HepG2 (cell line): ENCODE data around the gene MAPK14. TPM values are rescaled to one million over a fixed set of nuclear protein-coding genes. Genes with fewer than 3 reads are reported as not detected.

Source experiments
- GATA4 ChIP-seq: sonication (generic); IDR thresholded peaks from 2 replicates; pipeline ENCODE4 v1.6.1; 2016; ENCODE audit warnings: antibody characterized with exemption, low read depth, borderline replicate concordance
- HMGA1 ChIP-seq: sonication (generic); formaldehyde crosslinking; conservative IDR thresholded peaks from 2 replicates; pipeline ENCODE4 v1.4.0; 2020; ENCODE audit warnings: missing genetic modification reagents
- MIER2 ChIP-seq: IDR thresholded peaks from 2 replicates; pipeline ENCODE4 v1.6.1; 2016; ENCODE audit warnings: missing biosample characterization, missing genetic modification reagents
- NFATC3 ChIP-seq: sonication (generic); formaldehyde crosslinking; IDR thresholded peaks from 2 replicates; pipeline ENCODE4 v1.5.1; 2020; ENCODE audit warnings: mild to moderate bottlenecking, missing genetic modification reagents
- RCOR2 ChIP-seq: IDR thresholded peaks from 2 replicates; pipeline ENCODE4 v1.6.1; 2016; ENCODE audit warnings: missing biosample characterization, missing genetic modification reagents
- SCMH1 ChIP-seq: sonication (generic); formaldehyde crosslinking; IDR thresholded peaks from 2 replicates; pipeline ENCODE4 v1.9.0; 2021; ENCODE audit warnings: missing genetic modification reagents, mild to moderate bottlenecking, borderline replicate concordance
- SRSF1 ChIP-seq: fragments of 200-400 bp; formaldehyde crosslinking; optimal IDR thresholded peaks from 2 replicates; pipeline ENCODE3; 2017; ENCODE audit warnings: mild to moderate bottlenecking, low read depth, low read length, moderate library complexity
- TFDP1 ChIP-seq: IDR thresholded peaks from 2 replicates; pipeline ENCODE4 v1.6.1; 2016; ENCODE audit warnings: missing compliant biosample characterization, missing genetic modification reagents, borderline replicate concordance
- ZFP90 ChIP-seq: sonication (generic); formaldehyde crosslinking; IDR thresholded peaks from 2 replicates; pipeline ENCODE4 v1.8.0; 2022; ENCODE audit warnings: missing genetic modification reagents, mild to moderate bottlenecking, inconsistent platforms, borderline replicate concordance
- ZNF142 ChIP-seq: sonication (generic); formaldehyde crosslinking; IDR thresholded peaks from 2 replicates; pipeline ENCODE4 v1.4.0; 2020; ENCODE audit warnings: missing genetic modification reagents
- ZNF234 ChIP-seq: sonication (generic); formaldehyde crosslinking; conservative IDR thresholded peaks from 2 replicates; pipeline ENCODE4 v1.5.1; 2020; ENCODE audit warnings: mild to moderate bottlenecking, missing genetic modification reagents
- ZNF253 ChIP-seq: sonication (generic); formaldehyde crosslinking; IDR thresholded peaks from 2 replicates; pipeline ENCODE4 v1.8.0; 2022; ENCODE audit warnings: mild to moderate bottlenecking, missing genetic modification reagents, borderline replicate concordance
- ZNF282 ChIP-seq: fragments of 450-650 bp; IDR thresholded peaks from 2 replicates; pipeline ENCODE4 v1.6.1; 2018; ENCODE audit not compliant: partially characterized antibody
- ZNF33A ChIP-seq: sonication (generic); formaldehyde crosslinking; IDR thresholded peaks from 2 replicates; pipeline ENCODE4 v1.5.1; 2020; ENCODE audit warnings: missing genetic modification reagents, mild to moderate bottlenecking, moderate library complexity, borderline replicate concordance
- ZNF530 ChIP-seq: sonication (generic); formaldehyde crosslinking; IDR thresholded peaks from 2 replicates; pipeline ENCODE4 v1.5.0; 2020; ENCODE audit warnings: low read depth, mild to moderate bottlenecking, missing genetic modification reagents
- ZNF713 ChIP-seq: sonication (generic); formaldehyde crosslinking; IDR thresholded peaks from 2 replicates; pipeline ENCODE4 v1.4.0; 2020; ENCODE audit warnings: mild to moderate bottlenecking, missing genetic modification reagents
- ZNF816 ChIP-seq: sonication (generic); formaldehyde crosslinking; IDR thresholded peaks from 2 replicates; pipeline ENCODE4 v1.8.0; 2022; ENCODE audit warnings: missing genetic modification reagents, mild to moderate bottlenecking, borderline replicate concordance
- polyA plus RNA-seq, 8 experiments: library from polyadenylated mRNA; depleted of rRNA in 3 of 8; stranded (reverse) in 7 of 8; unstranded in 1 of 8; fragments of >200 nt; fragmentation: Illumina TruSeq in 4 of 8; extraction: Trizol in 4 of 8; gene quantifications; 2 replicates each; pipeline versions ENCODE4 v1.2.1 to v1.2.3, GENCODE V29; 2011 to 2016; ENCODE audit warnings: low read depth in 4 of 8, missing spikeins in 1 of 8, mixed read lengths in 1 of 8; ENCODE audit not compliant: insufficient read depth in 1 of 8
- total RNA-seq, 5 experiments: library from RNA; depleted of rRNA; stranded (reverse); fragments of >200 nt; fragmentation: Illumina TruSeq; extraction: Trizol; gene quantifications; 2 replicates each; pipeline ENCODE4 v1.2.3, GENCODE V29; 2016; ENCODE audit warnings: low read depth in 1 of 5
- TF ChIP-seq, protein P1 (sequence below): sonication (generic); formaldehyde crosslinking; IDR thresholded peaks from 2 replicates; pipeline ENCODE4 v1.4.0; 2020; ENCODE audit warnings: missing genetic modification reagents
- TF ChIP-seq, protein P2 (sequence below): sonication (generic); formaldehyde crosslinking; IDR thresholded peaks from 2 replicates; pipeline ENCODE4 v1.5.0; 2020; ENCODE audit warnings: missing genetic modification reagents

MAPK14 gene
- total and polyA plus RNA-seq, 2 of the 13 experiments (the other 11 are each of a cell fraction or from before 2014, with no cell fraction given) = 66.3 to 67.3 TPM

- TF ChIP-seq ZNF713 (CRISPR knock-in tag) (peak; percentile 69; the same call in 1 of the 2 replicates), HMGA1 (no peak), ZNF282 (no peak), ZNF234 (no peak), ZNF816 (CRISPR knock-in tag) (no peak), SRSF1 (no peak), SCMH1 (CRISPR knock-in tag) (no peak), ZNF530 (CRISPR knock-in tag) (no peak), NFATC3 (no peak), TFDP1 (CRISPR knock-in tag) (peak; percentile 77; the same call in 1 of the 2 replicates), GATA4 (no peak; the same call in 1 of the 2 replicates), ZNF33A (CRISPR knock-in tag) (peak; percentile 26; the same call in 1 of the 2 replicates), RCOR2 (CRISPR knock-in tag) (peak; percentile 96), MIER2 (peak; percentile 81), ZFP90 (CRISPR knock-in tag) (0 out of 2 replicates have a peak, but pooled peaks have one; percentile 23), ZNF253 (CRISPR knock-in tag) (no peak), ZNF142 (peak; percentile 66; the same call in 1 of the 2 replicates)
- TF ChIP-seq, protein P1, sequence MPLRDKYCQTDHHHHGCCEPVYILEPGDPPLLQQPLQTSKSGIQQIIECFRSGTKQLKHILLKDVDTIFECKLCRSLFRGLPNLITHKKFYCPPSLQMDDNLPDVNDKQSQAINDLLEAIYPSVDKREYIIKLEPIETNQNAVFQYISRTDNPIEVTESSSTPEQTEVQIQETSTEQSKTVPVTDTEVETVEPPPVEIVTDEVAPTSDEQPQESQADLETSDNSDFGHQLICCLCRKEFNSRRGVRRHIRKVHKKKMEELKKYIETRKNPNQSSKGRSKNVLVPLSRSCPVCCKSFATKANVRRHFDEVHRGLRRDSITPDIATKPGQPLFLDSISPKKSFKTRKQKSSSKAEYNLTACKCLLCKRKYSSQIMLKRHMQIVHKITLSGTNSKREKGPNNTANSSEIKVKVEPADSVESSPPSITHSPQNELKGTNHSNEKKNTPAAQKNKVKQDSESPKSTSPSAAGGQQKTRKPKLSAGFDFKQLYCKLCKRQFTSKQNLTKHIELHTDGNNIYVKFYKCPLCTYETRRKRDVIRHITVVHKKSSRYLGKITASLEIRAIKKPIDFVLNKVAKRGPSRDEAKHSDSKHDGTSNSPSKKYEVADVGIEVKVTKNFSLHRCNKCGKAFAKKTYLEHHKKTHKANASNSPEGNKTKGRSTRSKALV = no peak
- TF ChIP-seq, protein P2, sequence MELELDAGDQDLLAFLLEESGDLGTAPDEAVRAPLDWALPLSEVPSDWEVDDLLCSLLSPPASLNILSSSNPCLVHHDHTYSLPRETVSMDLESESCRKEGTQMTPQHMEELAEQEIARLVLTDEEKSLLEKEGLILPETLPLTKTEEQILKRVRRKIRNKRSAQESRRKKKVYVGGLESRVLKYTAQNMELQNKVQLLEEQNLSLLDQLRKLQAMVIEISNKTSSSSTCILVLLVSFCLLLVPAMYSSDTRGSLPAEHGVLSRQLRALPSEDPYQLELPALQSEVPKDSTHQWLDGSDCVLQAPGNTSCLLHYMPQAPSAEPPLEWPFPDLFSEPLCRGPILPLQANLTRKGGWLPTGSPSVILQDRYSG (CRISPR knock-in tag) = no peak
Observed at GRCh38 chr6:36095497-36096391, 68.1 kb downstream of the MAPK14 start (continued).
